ENCODE data around the gene MICAL2. TPM values are rescaled to one million over a fixed set of nuclear protein-coding genes. Genes with fewer than 3 reads are reported as not detected.
A peak's percentile ranks its signal among the peaks of the same experiment; 100 is the strongest.

MICAL2 gene
- total RNA-seq, 1 experiment from 2014 or later = 191 TPM

DNA sequence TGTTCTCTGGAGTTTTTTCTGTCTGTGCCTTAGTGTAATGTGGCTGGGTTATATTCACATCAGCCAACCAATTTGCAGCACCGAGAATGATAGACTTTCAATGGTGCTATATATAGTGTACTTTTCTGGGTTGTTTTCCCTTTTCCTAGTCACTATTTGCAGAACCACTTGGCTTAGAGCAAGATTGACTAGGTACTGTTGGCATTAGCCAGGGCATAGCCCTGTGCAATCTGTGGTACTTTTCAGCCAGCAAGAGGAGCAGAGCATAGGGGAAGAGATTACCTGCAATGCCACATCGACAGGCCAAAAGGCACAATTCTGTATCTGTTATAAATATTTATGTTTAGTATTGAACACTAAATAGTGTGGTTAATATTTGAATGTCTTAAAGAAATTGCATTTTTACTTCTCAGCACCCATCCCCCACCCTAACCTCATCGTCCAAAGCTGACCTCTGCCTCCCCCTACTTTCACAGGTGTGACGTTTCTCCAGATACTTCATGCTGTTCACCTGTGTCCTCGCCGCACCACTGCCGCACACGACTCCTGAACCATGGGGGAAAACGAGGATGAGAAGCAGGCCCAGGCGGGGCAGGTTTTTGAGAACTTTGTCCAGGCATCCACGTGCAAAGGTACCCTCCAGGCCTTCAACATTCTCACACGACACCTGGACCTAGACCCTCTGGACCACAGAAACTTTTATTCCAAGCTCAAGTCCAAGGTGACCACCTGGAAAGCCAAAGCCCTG lies 51.4 kb downstream of the MICAL2 start:
- Mint-ChIP-seq H3K27me3 (ENCODE audit: unreplicated experiment) (no peaks in the 10 kb centered on the region), H3K27ac (ENCODE audit: unreplicated experiment) (peak overlapping the region; percentile 93), H3K9me3 (ENCODE audit: low read depth, unreplicated experiment) (no peaks in the 10 kb centered on the region), H3K4me1 (ENCODE audit: low read depth, unreplicated experiment) (peaks cover 73% of the 10 kb centered on the region), H3K4me3 (ENCODE audit: low read depth, unreplicated experiment) (no peak overlapping the region), H3K36me3 (ENCODE audit: insufficient read depth, unreplicated experiment) (peaks cover 63% of the 10 kb centered on the region)
- DNase-seq = no peak
- BruUV-seq (replicated peaks) = no TSS peak
- TF ChIP-seq, protein P1, sequence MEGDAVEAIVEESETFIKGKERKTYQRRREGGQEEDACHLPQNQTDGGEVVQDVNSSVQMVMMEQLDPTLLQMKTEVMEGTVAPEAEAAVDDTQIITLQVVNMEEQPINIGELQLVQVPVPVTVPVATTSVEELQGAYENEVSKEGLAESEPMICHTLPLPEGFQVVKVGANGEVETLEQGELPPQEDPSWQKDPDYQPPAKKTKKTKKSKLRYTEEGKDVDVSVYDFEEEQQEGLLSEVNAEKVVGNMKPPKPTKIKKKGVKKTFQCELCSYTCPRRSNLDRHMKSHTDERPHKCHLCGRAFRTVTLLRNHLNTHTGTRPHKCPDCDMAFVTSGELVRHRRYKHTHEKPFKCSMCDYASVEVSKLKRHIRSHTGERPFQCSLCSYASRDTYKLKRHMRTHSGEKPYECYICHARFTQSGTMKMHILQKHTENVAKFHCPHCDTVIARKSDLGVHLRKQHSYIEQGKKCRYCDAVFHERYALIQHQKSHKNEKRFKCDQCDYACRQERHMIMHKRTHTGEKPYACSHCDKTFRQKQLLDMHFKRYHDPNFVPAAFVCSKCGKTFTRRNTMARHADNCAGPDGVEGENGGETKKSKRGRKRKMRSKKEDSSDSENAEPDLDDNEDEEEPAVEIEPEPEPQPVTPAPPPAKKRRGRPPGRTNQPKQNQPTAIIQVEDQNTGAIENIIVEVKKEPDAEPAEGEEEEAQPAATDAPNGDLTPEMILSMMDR (IDR thresholded peaks at IDR 0.05; ENCODE audit: unreplicated experiment) = no peak
- intact Hi-C loops (cut with micrococcal nuclease; ENCODE audit: unreplicated experiment) = loop anchor here (5.0 kb wide), 1 partner anchor 34 kb away; no protein-coding TSS in a partner anchor
- CTCF ChIA-PET = interaction anchor here (0.8 to 1.2 kb wide), 2 partner anchors 19 to 22 kb away, joined by 3 to 5 read pairs; no protein-coding TSS in a partner anchor

DNA sequence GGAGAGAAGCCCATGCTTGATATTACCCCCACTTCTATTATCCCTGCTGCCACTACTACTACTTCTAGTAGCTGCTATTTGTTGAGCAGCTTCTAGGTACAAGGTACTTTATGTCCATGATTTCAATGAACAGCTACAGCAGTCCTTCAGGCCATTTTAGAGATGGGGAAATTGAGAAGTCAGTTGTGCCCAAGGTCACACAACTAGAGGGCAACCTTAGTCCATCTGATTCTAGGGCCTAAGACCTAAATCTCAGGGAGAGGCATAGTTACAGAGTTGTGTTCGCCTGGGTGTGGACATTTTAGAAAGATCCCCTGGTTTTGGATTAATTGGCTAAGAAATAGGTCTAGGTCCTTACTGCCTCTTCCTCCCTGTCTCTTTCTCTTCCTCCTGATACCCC lies 52.3 kb downstream of the MICAL2 start:
- Mint-ChIP-seq H3K4me3 (ENCODE audit: low read depth, unreplicated experiment) (no peak overlapping the region), H3K27me3 (ENCODE audit: unreplicated experiment) (no peaks in the 10 kb centered on the region), H3K4me1 (ENCODE audit: low read depth, unreplicated experiment) (peaks cover 81% of the 10 kb centered on the region), H3K36me3 (ENCODE audit: insufficient read depth, unreplicated experiment) (peaks cover 72% of the 10 kb centered on the region), H3K9me3 (ENCODE audit: low read depth, unreplicated experiment) (no peaks in the 10 kb centered on the region), H3K27ac (ENCODE audit: unreplicated experiment) (peak overlapping the region; percentile 93)
- TF ChIP-seq, protein P1 (IDR thresholded peaks at IDR 0.05; ENCODE audit: unreplicated experiment) = no peak
- intact Hi-C loops (cut with micrococcal nuclease; ENCODE audit: unreplicated experiment) = loop anchor here (5.0 kb wide), 1 partner anchor 35 kb away; no protein-coding TSS in a partner anchor
- CTCF ChIA-PET = interaction anchor here (0.8 kb wide), 1 partner anchor 18 kb away, joined by 3 read pairs; no protein-coding TSS in a partner anchor
- no peak for DNase-seq
- no TSS peak for BruUV-seq (replicated peaks)

DNA sequence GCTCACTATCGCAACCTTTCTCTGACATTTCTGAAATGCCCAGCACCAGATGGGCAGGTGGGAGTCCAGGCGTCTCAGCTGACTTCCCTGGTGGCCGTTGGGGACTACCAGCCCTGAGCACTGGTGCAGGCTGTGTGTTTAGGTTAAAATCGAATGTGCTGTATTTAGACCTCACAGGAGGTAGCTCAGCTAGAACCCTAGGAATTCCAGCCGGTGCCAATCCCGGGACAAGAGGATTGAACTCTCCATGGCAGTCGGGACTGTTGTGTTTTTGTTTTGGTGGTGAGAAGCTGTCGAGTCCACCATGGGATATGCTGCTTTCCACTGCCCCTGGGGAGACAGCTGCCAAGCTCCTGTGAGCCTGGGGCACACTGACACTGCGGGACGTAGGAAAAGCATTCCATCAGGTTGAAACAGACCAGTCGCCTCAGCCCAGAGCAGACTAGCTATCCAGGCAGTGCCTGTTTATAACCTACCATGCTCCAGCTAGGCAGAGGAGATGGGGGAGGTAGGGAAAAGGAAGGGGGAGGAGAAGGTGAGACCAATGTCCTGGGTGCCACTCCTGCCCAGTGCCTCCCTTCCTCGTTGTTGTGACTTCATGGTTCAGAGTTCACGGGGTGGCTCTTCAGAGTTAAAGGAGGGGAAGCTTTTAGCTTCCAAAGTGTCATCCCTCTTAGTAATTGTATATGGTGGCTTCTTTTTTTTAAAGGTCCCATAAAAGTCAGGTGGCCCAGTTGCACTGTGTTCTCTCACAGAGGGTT lies 53.0 kb downstream of the MICAL2 start:
- Mint-ChIP-seq H3K27ac (ENCODE audit: unreplicated experiment) (peak overlapping the region; percentile 93), H3K4me3 (ENCODE audit: low read depth, unreplicated experiment) (no peak overlapping the region), H3K36me3 (ENCODE audit: insufficient read depth, unreplicated experiment) (peaks cover 78% of the 10 kb centered on the region), H3K27me3 (ENCODE audit: unreplicated experiment) (no peaks in the 10 kb centered on the region), H3K4me1 (ENCODE audit: low read depth, unreplicated experiment) (peaks cover 86% of the 10 kb centered on the region), H3K9me3 (ENCODE audit: low read depth, unreplicated experiment) (no peaks in the 10 kb centered on the region)
- CTCF ChIA-PET = interaction anchor here (0.5 to 1.8 kb wide), 12 partner anchors 16 to 345 kb away, joined by 3 to 12 read pairs (median 4); partner anchors contain the start of gene MICAL2
- BruUV-seq (replicated peaks) = no TSS peak
- intact Hi-C loops (cut with micrococcal nuclease; ENCODE audit: unreplicated experiment) = loop anchor here (5.0 kb wide), 1 partner anchor 36 kb away; no protein-coding TSS in a partner anchor
- TF ChIP-seq, protein P1 (IDR thresholded peaks at IDR 0.05; ENCODE audit: unreplicated experiment) = no peak
- no peak for DNase-seq
